Tibial nerve (tissue), 4 donors: ENCODE results near the gene GATA1.

Source experiments
- EP300 ChIP-seq, 2 donors: sonication (generic); formaldehyde crosslinking; IDR thresholded peaks; one replicate each; pipeline ENCODE4 v1.6.1; 2017; ENCODE audit warnings: antibody characterized with exemption in 2 of 2, mild to moderate bottlenecking in 1 of 2
- POLR2A ChIP-seq, 2 donors: fragments of 450-650 bp; IDR thresholded peaks; one replicate each; pipeline ENCODE4 v1.6.1; 2017; ENCODE audit warnings: antibody characterized with exemption in 2 of 2, mild to moderate bottlenecking in 2 of 2, moderate library complexity in 2 of 2
- TF ChIP-seq, protein P1 (sequence below), 5 experiments: fragments of 200-600 bp in 3 of 5; fragments of 450-650 bp in 2 of 5; sonication (generic) in 3 of 5; IDR thresholded peaks; one replicate each; pipeline ENCODE4 v1.5.1; 2016 to 2019; ENCODE audit warnings: antibody characterized with exemption in 5 of 5, mild to moderate bottlenecking in 3 of 5, moderate library complexity in 2 of 5

DNA sequence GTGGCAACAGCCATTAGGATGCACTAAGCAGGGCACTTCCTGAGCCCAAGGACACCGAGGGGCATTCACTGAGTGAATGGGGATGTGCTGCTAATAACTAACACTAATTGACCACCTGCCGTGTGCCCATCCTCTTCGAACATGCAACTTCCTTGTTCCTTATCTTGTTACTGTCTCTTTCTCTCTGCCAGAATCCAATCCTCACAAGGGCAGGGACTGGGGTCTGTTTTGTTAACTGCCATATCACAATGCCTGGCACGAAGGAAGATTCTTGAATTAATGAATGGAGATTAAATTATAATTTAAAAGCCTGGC lies 41.2 kb downstream of the GATA1 start:
- TF ChIP-seq, protein P1, sequence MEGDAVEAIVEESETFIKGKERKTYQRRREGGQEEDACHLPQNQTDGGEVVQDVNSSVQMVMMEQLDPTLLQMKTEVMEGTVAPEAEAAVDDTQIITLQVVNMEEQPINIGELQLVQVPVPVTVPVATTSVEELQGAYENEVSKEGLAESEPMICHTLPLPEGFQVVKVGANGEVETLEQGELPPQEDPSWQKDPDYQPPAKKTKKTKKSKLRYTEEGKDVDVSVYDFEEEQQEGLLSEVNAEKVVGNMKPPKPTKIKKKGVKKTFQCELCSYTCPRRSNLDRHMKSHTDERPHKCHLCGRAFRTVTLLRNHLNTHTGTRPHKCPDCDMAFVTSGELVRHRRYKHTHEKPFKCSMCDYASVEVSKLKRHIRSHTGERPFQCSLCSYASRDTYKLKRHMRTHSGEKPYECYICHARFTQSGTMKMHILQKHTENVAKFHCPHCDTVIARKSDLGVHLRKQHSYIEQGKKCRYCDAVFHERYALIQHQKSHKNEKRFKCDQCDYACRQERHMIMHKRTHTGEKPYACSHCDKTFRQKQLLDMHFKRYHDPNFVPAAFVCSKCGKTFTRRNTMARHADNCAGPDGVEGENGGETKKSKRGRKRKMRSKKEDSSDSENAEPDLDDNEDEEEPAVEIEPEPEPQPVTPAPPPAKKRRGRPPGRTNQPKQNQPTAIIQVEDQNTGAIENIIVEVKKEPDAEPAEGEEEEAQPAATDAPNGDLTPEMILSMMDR (IDR thresholded peaks at IDR 0.05), result no peak
- TF ChIP-seq POLR2A (IDR thresholded peaks at IDR 0.05), result no peak
- TF ChIP-seq EP300 (IDR thresholded peaks at IDR 0.05), result no peak
